ENCODE measurements around the gene EXOSC7. TPM values are rescaled to one million over a fixed set of nuclear protein-coding genes. Genes with fewer than 3 reads are reported as not detected.

The EXOSC7 gene
- total and polyA plus RNA-seq, 2 donors (not counting 3 experiments of a cell fraction or from before 2014, with no cell fraction given) = 44.5 to 53.8 TPM

DNA sequence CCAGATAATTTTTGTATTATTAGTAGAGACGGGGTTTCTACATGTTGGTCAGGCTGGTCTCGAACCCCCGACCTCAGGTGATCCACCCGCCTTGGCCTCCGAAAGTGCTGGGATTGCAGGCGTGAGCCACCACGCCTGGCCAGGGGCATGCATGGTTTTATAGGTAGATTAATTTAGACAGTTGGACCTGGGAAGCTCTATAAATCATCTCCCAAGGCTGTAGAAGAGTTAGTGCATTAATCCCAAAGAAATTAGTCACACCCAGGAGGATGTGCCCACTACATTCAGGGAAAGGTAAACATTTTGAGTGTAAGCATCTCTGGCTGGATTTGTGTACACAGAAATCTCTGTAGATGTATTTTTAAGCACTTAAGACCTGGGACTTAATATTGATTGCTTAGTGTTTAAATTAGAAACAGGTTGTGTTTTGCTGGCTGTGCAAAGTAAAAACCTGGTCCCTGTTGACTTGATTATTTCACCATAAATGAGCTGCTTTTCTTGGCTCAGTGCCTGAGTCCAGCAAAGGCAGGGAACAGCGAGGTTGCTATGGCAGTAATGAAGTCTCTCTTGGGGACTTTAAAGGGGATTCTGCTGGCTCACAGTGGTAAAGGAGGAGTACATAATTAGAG is 19.2 kb downstream of the EXOSC7 start:
- no peak overlapping the region for H3K4me3 ChIP-seq (replicated peaks in 1 of 3; ENCODE audit: insufficient read depth in 1 of 3, low read depth in 1 of 3, low read length in 3 of 3)
- no peak overlapping the region for H3K27ac ChIP-seq (ENCODE audit: insufficient read depth, low read depth, low read length)
- H3K79me2 ChIP-seq (ENCODE audit: control insufficient read depth, insufficient read depth, low read length) = peaks cover 8% of the 10 kb centered on the region
- peak; percentile 83 for DNase-seq (ENCODE audit: low read depth, low spot score)
- ChIA-PET POLR2A (no interaction called here), CTCF (interaction anchor here (1.2 to 2.3 kb wide), 3 partner anchors 16 to 41 kb away, joined by 3 to 7 read pairs (median 5); partner anchors contain the start of genes EXOSC7 and ZDHHC3)
- dilution Hi-C loops (cut with MboI; ENCODE audit: extremely low pct_ligation_motif_present, low sequenced_read_pairs) (no loop called here), intact Hi-C loops (cut with micrococcal nuclease) (no loop called here)
- TF ChIP-seq, protein P1, sequence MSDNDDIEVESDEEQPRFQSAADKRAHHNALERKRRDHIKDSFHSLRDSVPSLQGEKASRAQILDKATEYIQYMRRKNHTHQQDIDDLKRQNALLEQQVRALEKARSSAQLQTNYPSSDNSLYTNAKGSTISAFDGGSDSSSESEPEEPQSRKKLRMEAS (IDR thresholded peaks at IDR 0.05; ENCODE audit: insufficient read depth, insufficient read length) = no peak
- no peak for TF ChIP-seq EZH2 (IDR thresholded peaks at IDR 0.05; ENCODE audit: borderline replicate concordance, low read depth, low read length, severe bottlenecking)
- no peak overlapping the region for H2AFZ ChIP-seq (ENCODE audit: low read depth, low read length)
- no peaks in the 10 kb centered on the region for H3K27me3 ChIP-seq (ENCODE audit: control insufficient read depth in 2 of 2, insufficient read depth in 2 of 2, low read length in 2 of 2)
- H3K9me3 ChIP-seq (replicated peaks; ENCODE audit: control insufficient read depth, insufficient read depth, low read length) = no peaks in the 10 kb centered on the region
- peak; percentile 94 for FAIRE-seq
- H3K9me1 ChIP-seq (replicated peaks; ENCODE audit: control insufficient read depth, extremely low read depth, insufficient read depth, low read length) = no peaks in the 10 kb centered on the region
- H3K36me3 ChIP-seq (ENCODE audit: control insufficient read depth in 2 of 2, extremely low read depth in 1 of 2, insufficient read depth in 2 of 2, low read length in 2 of 2) = peaks cover 8 to 10% of the 10 kb centered on the region in 2 experiments
- H3K4me2 ChIP-seq (ENCODE audit: insufficient read depth, low read length) = no peak overlapping the region
- H3K9ac ChIP-seq (replicated peaks; ENCODE audit: extremely low read depth, insufficient read depth, low read length) = no peak overlapping the region
- no TSS peak for BruUV-seq (replicated peaks)
- no peaks in the 10 kb centered on the region for H4K20me1 ChIP-seq (replicated peaks; ENCODE audit: control insufficient read depth, extremely low read depth, insufficient read depth, low read length)
- peaks cover 7% of the 10 kb centered on the region for H3K4me1 ChIP-seq (ENCODE audit: control insufficient read depth, extremely low read depth, insufficient read depth, low read length)

DNA sequence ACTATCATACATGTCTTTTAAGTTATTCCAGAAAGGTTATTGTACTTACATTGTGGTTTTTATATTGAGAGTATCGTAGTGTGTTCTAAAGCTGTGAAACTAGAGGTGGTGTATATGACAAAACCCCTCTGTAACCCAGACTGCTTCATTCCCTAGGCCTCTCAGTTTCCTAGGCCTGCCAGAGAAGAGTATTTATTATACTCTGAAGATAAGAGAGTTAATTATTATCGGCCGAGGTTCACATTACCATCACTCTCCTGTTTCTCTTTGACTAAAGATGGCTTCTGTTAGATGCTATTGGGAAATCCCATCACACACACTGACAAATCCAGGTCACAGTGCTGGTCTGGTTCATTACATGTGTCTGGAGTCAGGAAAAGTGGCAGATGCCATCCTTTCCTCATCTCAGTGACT is 20.5 kb downstream of the EXOSC7 start:
- no TSS peak for BruUV-seq (replicated peaks)
- no peak for FAIRE-seq

More for the DNA sequence above, 20.5 kb downstream of the EXOSC7 start:
- H3K4me1 ChIP-seq (ENCODE audit: control insufficient read depth, extremely low read depth, insufficient read depth, low read length) = peaks cover 7% of the 10 kb centered on the region
- CTCF ChIA-PET = no interaction called here
- POLR2A ChIA-PET = no interaction called here
- no peak overlapping the region for H3K9ac ChIP-seq (replicated peaks; ENCODE audit: extremely low read depth, insufficient read depth, low read length)
- H3K79me2 ChIP-seq (ENCODE audit: control insufficient read depth, insufficient read depth, low read length) = peaks cover 8% of the 10 kb centered on the region
- no peaks in the 10 kb centered on the region for H3K9me1 ChIP-seq (replicated peaks; ENCODE audit: control insufficient read depth, extremely low read depth, insufficient read depth, low read length)
- H3K4me3 ChIP-seq (replicated peaks in 1 of 3; ENCODE audit: insufficient read depth in 1 of 3, low read depth in 1 of 3, low read length in 3 of 3) = no peak overlapping the region
- no peak overlapping the region for H3K4me2 ChIP-seq (ENCODE audit: insufficient read depth, low read length)
- TF ChIP-seq, protein P2, sequence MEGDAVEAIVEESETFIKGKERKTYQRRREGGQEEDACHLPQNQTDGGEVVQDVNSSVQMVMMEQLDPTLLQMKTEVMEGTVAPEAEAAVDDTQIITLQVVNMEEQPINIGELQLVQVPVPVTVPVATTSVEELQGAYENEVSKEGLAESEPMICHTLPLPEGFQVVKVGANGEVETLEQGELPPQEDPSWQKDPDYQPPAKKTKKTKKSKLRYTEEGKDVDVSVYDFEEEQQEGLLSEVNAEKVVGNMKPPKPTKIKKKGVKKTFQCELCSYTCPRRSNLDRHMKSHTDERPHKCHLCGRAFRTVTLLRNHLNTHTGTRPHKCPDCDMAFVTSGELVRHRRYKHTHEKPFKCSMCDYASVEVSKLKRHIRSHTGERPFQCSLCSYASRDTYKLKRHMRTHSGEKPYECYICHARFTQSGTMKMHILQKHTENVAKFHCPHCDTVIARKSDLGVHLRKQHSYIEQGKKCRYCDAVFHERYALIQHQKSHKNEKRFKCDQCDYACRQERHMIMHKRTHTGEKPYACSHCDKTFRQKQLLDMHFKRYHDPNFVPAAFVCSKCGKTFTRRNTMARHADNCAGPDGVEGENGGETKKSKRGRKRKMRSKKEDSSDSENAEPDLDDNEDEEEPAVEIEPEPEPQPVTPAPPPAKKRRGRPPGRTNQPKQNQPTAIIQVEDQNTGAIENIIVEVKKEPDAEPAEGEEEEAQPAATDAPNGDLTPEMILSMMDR (IDR thresholded peaks at IDR 0.05; ENCODE audit: extremely low read depth in 1 of 2, insufficient read depth in 1 of 2, low read depth in 1 of 2, low read length in 2 of 2) = no peak
- no peak for TF ChIP-seq GATA2 (IDR thresholded peaks at IDR 0.05; ENCODE audit: insufficient read depth, insufficient read length, low read depth, low read length)
- TF ChIP-seq POLR2AphosphoS5 (IDR thresholded peaks at IDR 0.05; ENCODE audit: insufficient read depth, low read depth, low read length) = no peak
- TF ChIP-seq, protein P1 (IDR thresholded peaks at IDR 0.05; ENCODE audit: insufficient read depth, insufficient read length) = no peak
- no peak for TF ChIP-seq EZH2 (IDR thresholded peaks at IDR 0.05; ENCODE audit: borderline replicate concordance, low read depth, low read length, severe bottlenecking)
- no peak for TF ChIP-seq FOS (IDR thresholded peaks at IDR 0.05; ENCODE audit: borderline replicate concordance, insufficient read depth, low read length)
- TF ChIP-seq JUN (IDR thresholded peaks at IDR 0.05; ENCODE audit: borderline replicate concordance, insufficient read depth, insufficient read length, low read depth) = no peak
- no peak for TF ChIP-seq POLR2A (IDR thresholded peaks at IDR 0.05; ENCODE audit: low read depth, low read length)
- TF ChIP-seq MYC (IDR thresholded peaks at IDR 0.05; ENCODE audit: low read depth, low read length) = no peak
- no peaks in the 10 kb centered on the region for H4K20me1 ChIP-seq (replicated peaks; ENCODE audit: control insufficient read depth, extremely low read depth, insufficient read depth, low read length)
- H3K27me3 ChIP-seq (ENCODE audit: control insufficient read depth in 2 of 2, insufficient read depth in 2 of 2, low read length in 2 of 2) = no peaks in the 10 kb centered on the region
- H3K36me3 ChIP-seq (ENCODE audit: control insufficient read depth in 2 of 2, extremely low read depth in 1 of 2, insufficient read depth in 2 of 2, low read length in 2 of 2) = peaks cover 10 to 12% of the 10 kb centered on the region in 2 experiments
- H2AFZ ChIP-seq (ENCODE audit: low read depth, low read length) = no peak overlapping the region
- dilution Hi-C loops (cut with MboI; ENCODE audit: extremely low pct_ligation_motif_present, low sequenced_read_pairs) = no loop called here
- intact Hi-C loops (cut with micrococcal nuclease) = no loop called here
- H3K9me3 ChIP-seq (replicated peaks; ENCODE audit: control insufficient read depth, insufficient read depth, low read length) = no peaks in the 10 kb centered on the region
- H3K27ac ChIP-seq (ENCODE audit: insufficient read depth, low read depth, low read length) = no peak overlapping the region
- DNase-seq (ENCODE audit: low read depth, low spot score) = no peak

All from endothelial cell of umbilical vein (primary cell).